A549 (cell line): ENCODE data around the gene NRAP. TPM values are rescaled to one million over a fixed set of nuclear protein-coding genes. Genes with fewer than 3 reads are reported as not detected.

Experiments
- ATAC-seq, 2 experiments: fragments of 200-7000 bp in 1 of 2; fragments of >200 bp in 1 of 2; cut with Nextera tagmentation in 1 of 2; cut with Tn5 transposase in 1 of 2; 3 replicates each; pipeline versions ENCODE4 v1.8.0 to v1.9.1; 2018 to 2020; ENCODE audit warnings: mild to moderate bottlenecking in 1 of 2, moderate library complexity in 1 of 2
- CTCF ChIA-PET: fragments of 300-600 bp; sonication (Branson Sonifier 250); formaldehyde crosslinking; extraction: SDS; loops from one replicate; lab custom pipeline; 2021; ENCODE audit warnings: antibody characterized with exemption, inconsistent platforms; lab: Yijun Ruan, JAX
- POLR2A ChIA-PET: fragments of 350-600 bp; formaldehyde crosslinking; extraction: SDS; loops from one replicate; lab custom pipeline; 2021; ENCODE audit warnings: antibody characterized with exemption, inconsistent platforms; lab: Yijun Ruan, JAX
- DNase-seq, 2 experiments: peaks; one replicate each; pipeline versions ENCODE4 v3.0.0 to v3.0.0-alpha.2; 2011 to 2016; ENCODE audit warnings: low read depth in 1 of 2, low spot score in 1 of 2
- FAIRE-seq: peaks from 2 replicates; lab custom pipeline; 2011; peaks lifted over from hg19 to GRCh38; lab: Jason Lieb, UNC
- H3K27ac ChIP-seq, 2 experiments: fragments of >200 bp; sonication (Bioruptor Twin); formaldehyde crosslinking; 3 replicates each; pipeline ENCODE4 v1.5.1; 2016 to 2017
- H3K4me1 ChIP-seq: fragments of >200 bp; sonication (Bioruptor Twin); formaldehyde crosslinking; 3 replicates; pipeline ENCODE4 v1.6.1; 2016
- H3K4me2 ChIP-seq: fragments of >200 bp; sonication (Bioruptor Twin); formaldehyde crosslinking; 3 replicates; pipeline ENCODE4 v1.6.1; 2016
- H3K4me3 ChIP-seq: fragments of >200 bp; sonication (Bioruptor Twin); formaldehyde crosslinking; 3 replicates; pipeline ENCODE4 v1.5.1; 2016
- H3K9me3 ChIP-seq: fragments of >200 bp; sonication (Bioruptor Twin); formaldehyde crosslinking; 3 replicates; pipeline ENCODE4 v1.6.1; 2016
- CBX8 ChIP-seq: fragments of 200-600 bp; sonication (generic); IDR thresholded peaks from 2 replicates; pipeline ENCODE4 v1.6.1; 2016
- CEBPB ChIP-seq, 2 experiments: fragments of >200 bp in 1 of 2; sonication (Bioruptor Twin) in 1 of 2; formaldehyde crosslinking in 1 of 2; IDR thresholded peaks; 2 replicates each; pipeline ENCODE4 v1.6.1; 2012 to 2016
- CHD4 ChIP-seq: fragments of 200-600 bp; sonication (generic); IDR thresholded peaks from 2 replicates; pipeline ENCODE4 v1.6.1; 2016; ENCODE audit warnings: antibody characterized with exemption, mild to moderate bottlenecking, borderline replicate concordance
- CTCF ChIP-seq: fragments of >200 bp; sonication (Bioruptor Twin); formaldehyde crosslinking; IDR thresholded peaks from 3 replicates; pipeline ENCODE4 v1.5.1; 2016
- EHMT2 ChIP-seq: fragments of 200-600 bp; sonication (generic); IDR thresholded peaks from 2 replicates; pipeline ENCODE4 v1.6.1; 2016; ENCODE audit warnings: antibody characterized with exemption, low read depth, mild to moderate bottlenecking, moderate library complexity
- ESRRA ChIP-seq: fragments of 150-350 bp; IDR thresholded peaks from 2 replicates; pipeline ENCODE4 v1.6.1; 2014; ENCODE audit warnings: mild to moderate bottlenecking, low read length, borderline replicate concordance
- HEYL ChIP-seq: fragments of 250-450 bp; sonication (Bioruptor Pico); IDR thresholded peaks from 2 replicates; pipeline ENCODE4 v1.8.0; 2021; ENCODE audit warnings: mild to moderate bottlenecking, moderate library complexity
- JUNB ChIP-seq: fragments of >200 bp; sonication (Bioruptor Twin); formaldehyde crosslinking; IDR thresholded peaks from 2 replicates; pipeline ENCODE4 v1.6.1; 2016
- MAX ChIP-seq: IDR thresholded peaks from 2 replicates; pipeline ENCODE4 v1.6.1; 2012
- MYC ChIP-seq: IDR thresholded peaks from 2 replicates; pipeline ENCODE4 v1.6.1; 2012; ENCODE audit warnings: mild to moderate bottlenecking, inconsistent platforms, low read length, improper control_type of control experiment, borderline replicate concordance
- NFE2L2 ChIP-seq: fragments of 150-350 bp; conservative IDR thresholded peaks from 2 replicates; pipeline ENCODE4 v1.6.1; 2014; ENCODE audit warnings: low read length
- RAD21 ChIP-seq, 2 experiments: fragments of >200 bp in 1 of 2; sonication (Bioruptor Twin) in 1 of 2; formaldehyde crosslinking in 1 of 2; IDR thresholded peaks in 1 of 2; conservative IDR thresholded peaks in 1 of 2; 2 replicates in 1 of 2; 3 replicates in 1 of 2; pipeline ENCODE4 v1.6.1; 2012 to 2018; ENCODE audit warnings: inconsistent platforms in 1 of 2
- SMC3 ChIP-seq: fragments of >200 bp; sonication (Bioruptor Twin); formaldehyde crosslinking; IDR thresholded peaks from 3 replicates; pipeline ENCODE4 v1.6.1; 2018; ENCODE audit warnings: inconsistent platforms
- TP53 ChIP-seq: fragments of 250-450 bp; sonication (Bioruptor Pico); IDR thresholded peaks from 2 replicates; pipeline ENCODE4 v1.5.0; 2021; ENCODE audit warnings: mild to moderate bottlenecking, moderate library complexity
- USF2 ChIP-seq: fragments of 450-650 bp; IDR thresholded peaks from 2 replicates; pipeline ENCODE4 v1.6.1; 2014; ENCODE audit warnings: antibody characterized with exemption
- ZC3H11A ChIP-seq: fragments of 450-650 bp; IDR thresholded peaks from 2 replicates; pipeline ENCODE4 v1.6.1; 2014; ENCODE audit warnings: antibody characterized with exemption, mild to moderate bottlenecking
- ZNF302 ChIP-seq: fragments of 250-450 bp; sonication (Bioruptor Pico); IDR thresholded peaks from 2 replicates; pipeline ENCODE4 v1.9.0; 2021; ENCODE audit warnings: inconsistent platforms, mild to moderate bottlenecking, moderate library complexity
- ZSCAN20 ChIP-seq: fragments of 250-450 bp; sonication (Bioruptor Pico); IDR thresholded peaks from 2 replicates; pipeline ENCODE4 v1.8.0; 2022; ENCODE audit warnings: mild to moderate bottlenecking, moderate library complexity
- WGBS: methylation state at CpG from one replicate; pipeline ENCODE4 v1.1.6; 2017; ENCODE audit errors: missing lambda C conversion rate; 5-methylcytosine and 5-hydroxymethylcytosine counted together
- polyA plus RNA-seq, 4 experiments: library from polyadenylated mRNA; depleted of rRNA in 3 of 4; stranded (reverse); fragments of >200 nt; fragmentation: RNase III in 1 of 4; extraction: RNeasy Plus Mini Kit Qiagen cat#74134 plus additional on column Dnase treatment in 1 of 4; gene quantifications; 2 replicates in 3 of 4; 3 replicates in 1 of 4; pipeline ENCODE4 v1.2.3, GENCODE V29; 2011 to 2017

NRAP gene
- polyA plus RNA-seq, 2 of the 4 experiments (the other 2 are of a cell fraction): not detected

GRCh38 chr10:113569576-113569975 lies 94.3 kb downstream of the NRAP start (continued):
- TF ChIP-seq JUNB (no peak), ESRRA (no peak), CEBPB (IDR thresholded peaks at IDR 0.05) (no peak), EHMT2 (no peak)

GRCh38 chr10:113566888-113567287 lies 97.0 kb downstream of the NRAP start:
- 32% methylated on average over 6 of the region's 6 CpGs for WGBS
- Histone ChIP-seq H3K9me3 (no peaks in the 10 kb centered on the region), H3K4me1 (no peaks in the 10 kb centered on the region), H3K4me2 (no peak overlapping the region), H3K4me3 (no peak overlapping the region), H3K27ac (no peak overlapping the region)
- DNase-seq: no peak
- no peak for ATAC-seq
- no peak for TF ChIP-seq HEYL (CRISPR knock-in tag)
- TF ChIP-seq CHD4: no peak
- TF ChIP-seq TP53: no peak
- TF ChIP-seq NFE2L2: no peak
- no peak for FAIRE-seq
- CTCF ChIA-PET: interaction anchor here (0.8 kb wide), 1 partner anchor 16 kb away, joined by 3 read pairs; no protein-coding TSS in a partner anchor
- POLR2A ChIA-PET: no interaction called here

GRCh38 chr10:113565364-113565763 lies 98.5 kb downstream of the NRAP start:
- POLR2A ChIA-PET: no interaction called here
- no peaks in the 10 kb centered on the region for H3K9me3 ChIP-seq
- FAIRE-seq: no peak
- CTCF ChIA-PET: interaction anchor here (0.6 to 4.9 kb wide), 3 partner anchors 42 to 1718 kb away, joined by 3 to 39 read pairs (median 4); no protein-coding TSS in a partner anchor
- no peak for TF ChIP-seq USF2
- 0% methylated on average over 1 of the region's 1 CpG for WGBS
- H3K4me1 ChIP-seq: no peaks in the 10 kb centered on the region
- no peak overlapping the region for H3K27ac ChIP-seq
- H3K4me3 ChIP-seq: no peak overlapping the region
- no peak for ATAC-seq
- DNase-seq: no peak
- no peak overlapping the region for H3K4me2 ChIP-seq

- Histone ChIP-seq H3K4me2 (peak overlapping the region; percentile 68), H3K4me1 (no peaks in the 10 kb centered on the region), H3K27ac (peak overlapping the region; percentile 9 to 70; a peak in 4 of 6 replicates), H3K9me3 (no peaks in the 10 kb centered on the region), H3K4me3 (peak overlapping the region; percentile 30)
- ChIA-PET CTCF (interaction anchor here (0.5 to 4.9 kb wide), 38 partner anchors 9 to 1778 kb away, joined by 3 to 39 read pairs (median 4); partner anchors contain the start of gene HABP2), POLR2A (no interaction called here)
- peak; percentile 84 for TF ChIP-seq SMC3
- peak; percentile 89 to 93 for TF ChIP-seq RAD21 (conservative IDR thresholded peaks at IDR 0.05 in 1 of 2, IDR thresholded peaks at IDR 0.05 in 1 of 2)
- no peak for TF ChIP-seq ZC3H11A
- no peak for TF ChIP-seq CBX8
- TF ChIP-seq CTCF: peak; percentile 92
- 0 out of 2 replicates have a peak, but pooled peaks have one; percentile 29 for TF ChIP-seq MAX
- no peak for TF ChIP-seq ZNF302 (CRISPR knock-in tag)
- no peak for TF ChIP-seq ZSCAN20 (CRISPR knock-in tag)
- TF ChIP-seq MYC: peak; percentile 43; the same call in 1 of the 2 replicates
- DNase-seq (peak; percentile 65 to 83), ATAC-seq (peak; percentile 96 to 97), FAIRE-seq (no peak)
- 7% methylated on average over 17 of the region's 18 CpGs for WGBS
Measured at GRCh38 chr10:113563306-113564088, 100.3 kb downstream of the NRAP start.
